Suprapubic skin (tissue), 4 donors: Measurements from ENCODE around the gene GALNT7. TPM values are rescaled to one million over a fixed set of nuclear protein-coding genes. Genes with fewer than 3 reads are reported as not detected.

Experiments
- DNase-seq, 2 donors: peaks; one replicate each; pipeline ENCODE4 v3.0.0-alpha.2; 2019; ENCODE audit warnings: low spot score in 2 of 2
- H3K27ac ChIP-seq: fragments of 200-600 bp; sonication (generic); one replicate; pipeline ENCODE4 v1.5.1; 2019
- H3K27me3 ChIP-seq: fragments of 200-600 bp; sonication (generic); one replicate; pipeline ENCODE4 v1.5.1; 2019
- H3K36me3 ChIP-seq: fragments of 200-600 bp; sonication (generic); one replicate; pipeline ENCODE4 v1.5.1; 2019
- H3K4me1 ChIP-seq: fragments of 200-600 bp; sonication (generic); one replicate; pipeline ENCODE4 v1.5.1; 2019
- H3K4me3 ChIP-seq: fragments of 200-600 bp; sonication (generic); one replicate; pipeline ENCODE4 v1.5.1; 2019; ENCODE audit warnings: mild to moderate bottlenecking
- H3K9me3 ChIP-seq: fragments of 200-600 bp; sonication (generic); one replicate; pipeline ENCODE4 v1.5.1; 2019
- CTCF ChIP-seq, 2 donors: fragments of 200-600 bp in 1 of 2; fragments of 450-650 bp in 1 of 2; sonication (generic) in 1 of 2; IDR thresholded peaks; one replicate each; pipeline ENCODE4 v1.5.1; 2016 to 2019; ENCODE audit warnings: antibody characterized with exemption in 2 of 2, mild to moderate bottlenecking in 1 of 2, moderate library complexity in 1 of 2
- EP300 ChIP-seq: sonication (generic); formaldehyde crosslinking; IDR thresholded peaks from one replicate; pipeline ENCODE4 v1.6.1; 2017; ENCODE audit warnings: antibody characterized with exemption
- POLR2A ChIP-seq, 2 donors: fragments of 450-650 bp; IDR thresholded peaks; one replicate each; pipeline ENCODE4 v1.6.1; 2017; ENCODE audit warnings: antibody characterized with exemption in 2 of 2, mild to moderate bottlenecking in 2 of 2, moderate library complexity in 2 of 2
- POLR2AphosphoS5 ChIP-seq, 3 donors: sonication (generic); formaldehyde crosslinking; IDR thresholded peaks; one replicate each; pipeline ENCODE4 v1.6.1; 2017; ENCODE audit warnings: antibody characterized with exemption in 3 of 3
- WGBS: methylation state at CpG from one replicate; pipeline ENCODE4 v1.1.5; 2018; 5-methylcytosine and 5-hydroxymethylcytosine counted together
- total RNA-seq, 4 donors: library from RNA; depleted of rRNA; stranded (reverse); fragments of >200 nt; gene quantifications; one replicate each; pipeline ENCODE4 v1.1.0, GENCODE V29; 2016

Gene GALNT7
- total RNA-seq, 4 donors from 2014 or later, result 7.9 to 13.4 (median 9.5) TPM

GRCh38 chr4:173264245-173264644 is 95.6 kb downstream of the GALNT7 start:
- H3K27me3 ChIP-seq, result no peaks in the 10 kb centered on the region
- H3K4me1 ChIP-seq, result peaks cover 8% of the 10 kb centered on the region
- H3K36me3 ChIP-seq, result no peaks in the 10 kb centered on the region
- no peak for DNase-seq
- no peak overlapping the region for H3K27ac ChIP-seq
- 43% methylated on average over 4 of the region's 4 CpGs for WGBS
- no peak overlapping the region for H3K4me3 ChIP-seq
- TF ChIP-seq CTCF (IDR thresholded peaks at IDR 0.05), result no peak
- no peak for TF ChIP-seq POLR2A (IDR thresholded peaks at IDR 0.05)
- no peak for TF ChIP-seq POLR2AphosphoS5 (IDR thresholded peaks at IDR 0.05)
- no peak for TF ChIP-seq EP300
- H3K9me3 ChIP-seq, result no peaks in the 10 kb centered on the region

GRCh38 chr4:173264684-173265185 is 96.1 kb downstream of the GALNT7 start:
- no peak for DNase-seq
- H3K4me1 ChIP-seq, result peaks cover 8% of the 10 kb centered on the region
- WGBS, result 30% methylated on average over 5 of the region's 5 CpGs
- H3K27ac ChIP-seq, result no peak overlapping the region
- no peaks in the 10 kb centered on the region for H3K9me3 ChIP-seq
- H3K4me3 ChIP-seq, result no peak overlapping the region
- H3K36me3 ChIP-seq, result no peaks in the 10 kb centered on the region
- H3K27me3 ChIP-seq, result no peaks in the 10 kb centered on the region
- TF ChIP-seq CTCF (IDR thresholded peaks at IDR 0.05) (no peak), POLR2A (IDR thresholded peaks at IDR 0.05) (no peak), POLR2AphosphoS5 (IDR thresholded peaks at IDR 0.05) (no peak), EP300 (no peak)

GRCh38 chr4:173265751-173266150 is 97.1 kb downstream of the GALNT7 start:
- TF ChIP-seq POLR2A (IDR thresholded peaks at IDR 0.05) (no peak), POLR2AphosphoS5 (IDR thresholded peaks at IDR 0.05) (no peak), EP300 (no peak), CTCF (IDR thresholded peaks at IDR 0.05) (no peak)
- no peaks in the 10 kb centered on the region for H3K9me3 ChIP-seq
- no peak overlapping the region for H3K27ac ChIP-seq
- H3K4me3 ChIP-seq, result no peak overlapping the region
- no peaks in the 10 kb centered on the region for H3K36me3 ChIP-seq
- peaks cover 11% of the 10 kb centered on the region for H3K4me1 ChIP-seq
- 94% methylated on average over 6 of the region's 6 CpGs for WGBS
- no peaks in the 10 kb centered on the region for H3K27me3 ChIP-seq
- DNase-seq, result no peak

- DNase-seq, result no peak
- Histone ChIP-seq H3K27ac (no peak overlapping the region), H3K9me3 (no peaks in the 10 kb centered on the region), H3K27me3 (no peaks in the 10 kb centered on the region), H3K36me3 (no peaks in the 10 kb centered on the region), H3K4me1 (peaks cover 12% of the 10 kb centered on the region), H3K4me3 (no peak overlapping the region)
- WGBS, result 97% methylated on average over 2 of the region's 2 CpGs
- TF ChIP-seq CTCF (IDR thresholded peaks at IDR 0.05) (no peak), EP300 (no peak), POLR2AphosphoS5 (IDR thresholded peaks at IDR 0.05) (no peak), POLR2A (IDR thresholded peaks at IDR 0.05) (no peak)
These were observed 99.1 kb downstream of the GALNT7 start for GRCh38 chr4:173267711-173268110.

- WGBS, result 92% methylated on average over 3 of the region's 3 CpGs
- Histone ChIP-seq H3K36me3 (no peaks in the 10 kb centered on the region), H3K27me3 (no peaks in the 10 kb centered on the region), H3K27ac (no peak overlapping the region), H3K9me3 (no peaks in the 10 kb centered on the region), H3K4me1 (peaks cover 12% of the 10 kb centered on the region), H3K4me3 (no peak overlapping the region)
- TF ChIP-seq POLR2AphosphoS5 (IDR thresholded peaks at IDR 0.05) (no peak), EP300 (no peak)
- no peak for DNase-seq
These were observed 100.7 kb downstream of the GALNT7 start for GRCh38 chr4:173269280-173269679.
